Measurements from ENCODE around the gene LCE3A. TPM values are rescaled to one million over a fixed set of nuclear protein-coding genes. Genes with fewer than 3 reads are reported as not detected.

The LCE3A gene
- total and polyA plus RNA-seq, 2 of the 4 experiments (the other 2 are of a cell fraction), result not detected

DNA sequence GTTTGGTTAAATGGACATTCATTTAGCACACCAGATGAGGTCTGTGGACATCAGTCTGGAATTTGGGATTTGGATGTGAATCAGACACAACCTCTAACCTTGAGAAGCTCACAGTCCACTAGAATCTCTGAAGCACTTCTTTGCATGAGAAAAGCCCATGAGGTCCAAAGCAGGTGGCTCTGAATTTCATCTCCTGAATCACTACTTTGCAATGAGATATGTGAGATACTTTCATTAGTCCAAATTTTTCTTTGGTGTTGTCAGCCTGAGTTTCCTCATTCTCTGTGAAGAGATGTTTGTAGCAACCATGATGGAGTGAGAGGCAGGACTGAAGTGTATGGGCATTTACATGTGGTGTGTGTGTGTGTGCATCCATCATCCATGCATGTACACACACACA lies 23.8 kb upstream of the LCE3A start:
- H2AFZ ChIP-seq (replicated peaks; ENCODE audit: low read length, poor library complexity), result no peak overlapping the region
- H3K18ac ChIP-seq (ENCODE audit: low read depth, low read length), result no peak overlapping the region
- CTCF ChIA-PET, result interaction anchor here (0.5 kb wide), 1 partner anchor 7 kb away, joined by 3 read pairs; no protein-coding TSS in a partner anchor
- H4K8ac ChIP-seq (ENCODE audit: low read depth in 2 of 2, low read length in 2 of 2), result no peak overlapping the region
- DNase-seq, result no peak
- no peak overlapping the region for H3K27ac ChIP-seq (ENCODE audit: insufficient read depth, low read length)
- H4K20me1 ChIP-seq (ENCODE audit: insufficient read depth, low read length), result no peaks in the 10 kb centered on the region
- H3K4ac ChIP-seq (ENCODE audit: low read depth, low read length), result no peak overlapping the region
- no peak overlapping the region for H4K91ac ChIP-seq (ENCODE audit: insufficient read depth, low read depth, low read length)
- intact Hi-C loops (cut with micrococcal nuclease), result no loop called here
- H3K14ac ChIP-seq (replicated peaks; ENCODE audit: low read depth, low read length), result no peak overlapping the region
- no peak overlapping the region for H3K9ac ChIP-seq (ENCODE audit: low read depth, low read length)
- no peak overlapping the region for H2BK20ac ChIP-seq (ENCODE audit: low read depth, low read length)
- dilution Hi-C loops (cut with HindIII; ENCODE audit: low sequenced_read_pairs, unreplicated experiment), result no loop called here
- no peaks in the 10 kb centered on the region for H3K9me1 ChIP-seq (ENCODE audit: insufficient read depth, low read length)
- H3K4me3 ChIP-seq (ENCODE audit: insufficient read depth, low read depth, low read length), result no peak overlapping the region
- H3K36me3 ChIP-seq (ENCODE audit: control insufficient read depth, insufficient read depth, low read length), result no peaks in the 10 kb centered on the region
- no peak overlapping the region for H2BK5ac ChIP-seq (ENCODE audit: low read depth, low read length, poor library complexity, severe bottlenecking)
- no peaks in the 10 kb centered on the region for H3K9me3 ChIP-seq (ENCODE audit: control insufficient read depth, insufficient read depth, low read length)
- no peak for ATAC-seq (ENCODE audit: low read depth)
- no peak overlapping the region for H2AK5ac ChIP-seq (ENCODE audit: low read depth, low read length)
- no peak overlapping the region for H2AK9ac ChIP-seq (replicated peaks; ENCODE audit: low read depth, low read length, poor library complexity)
- no peak for TF ChIP-seq NFE2L2 (IDR thresholded peaks at IDR 0.05; ENCODE audit: low read depth, low read length)
- TF ChIP-seq POLR2A (IDR thresholded peaks at IDR 0.05; ENCODE audit: low read depth, low read length), result no peak
- TF ChIP-seq, protein P1, sequence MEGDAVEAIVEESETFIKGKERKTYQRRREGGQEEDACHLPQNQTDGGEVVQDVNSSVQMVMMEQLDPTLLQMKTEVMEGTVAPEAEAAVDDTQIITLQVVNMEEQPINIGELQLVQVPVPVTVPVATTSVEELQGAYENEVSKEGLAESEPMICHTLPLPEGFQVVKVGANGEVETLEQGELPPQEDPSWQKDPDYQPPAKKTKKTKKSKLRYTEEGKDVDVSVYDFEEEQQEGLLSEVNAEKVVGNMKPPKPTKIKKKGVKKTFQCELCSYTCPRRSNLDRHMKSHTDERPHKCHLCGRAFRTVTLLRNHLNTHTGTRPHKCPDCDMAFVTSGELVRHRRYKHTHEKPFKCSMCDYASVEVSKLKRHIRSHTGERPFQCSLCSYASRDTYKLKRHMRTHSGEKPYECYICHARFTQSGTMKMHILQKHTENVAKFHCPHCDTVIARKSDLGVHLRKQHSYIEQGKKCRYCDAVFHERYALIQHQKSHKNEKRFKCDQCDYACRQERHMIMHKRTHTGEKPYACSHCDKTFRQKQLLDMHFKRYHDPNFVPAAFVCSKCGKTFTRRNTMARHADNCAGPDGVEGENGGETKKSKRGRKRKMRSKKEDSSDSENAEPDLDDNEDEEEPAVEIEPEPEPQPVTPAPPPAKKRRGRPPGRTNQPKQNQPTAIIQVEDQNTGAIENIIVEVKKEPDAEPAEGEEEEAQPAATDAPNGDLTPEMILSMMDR (conservative IDR thresholded peaks at IDR 0.05; ENCODE audit: low read depth, low read length), result no peak
- no peak for TF ChIP-seq MAFK (IDR thresholded peaks at IDR 0.05; ENCODE audit: low read depth, low read length)
- TF ChIP-seq BHLHE40 (IDR thresholded peaks at IDR 0.05; ENCODE audit: low read depth, low read length), result no peak
- no peak for TF ChIP-seq MXI1 (IDR thresholded peaks at IDR 0.05; ENCODE audit: borderline replicate concordance, low read depth, low read length)
- no peak for TF ChIP-seq FOS (IDR thresholded peaks at IDR 0.05; ENCODE audit: low read depth, low read length)
- TF ChIP-seq RCOR1 (IDR thresholded peaks at IDR 0.05; ENCODE audit: insufficient replicate concordance, low read length), result no peak
- no peak for TF ChIP-seq CHD1 (IDR thresholded peaks at IDR 0.05; ENCODE audit: low read depth, low read length)
- TF ChIP-seq, protein P2, sequence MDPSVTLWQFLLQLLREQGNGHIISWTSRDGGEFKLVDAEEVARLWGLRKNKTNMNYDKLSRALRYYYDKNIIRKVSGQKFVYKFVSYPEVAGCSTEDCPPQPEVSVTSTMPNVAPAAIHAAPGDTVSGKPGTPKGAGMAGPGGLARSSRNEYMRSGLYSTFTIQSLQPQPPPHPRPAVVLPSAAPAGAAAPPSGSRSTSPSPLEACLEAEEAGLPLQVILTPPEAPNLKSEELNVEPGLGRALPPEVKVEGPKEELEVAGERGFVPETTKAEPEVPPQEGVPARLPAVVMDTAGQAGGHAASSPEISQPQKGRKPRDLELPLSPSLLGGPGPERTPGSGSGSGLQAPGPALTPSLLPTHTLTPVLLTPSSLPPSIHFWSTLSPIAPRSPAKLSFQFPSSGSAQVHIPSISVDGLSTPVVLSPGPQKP (IDR thresholded peaks at IDR 0.05; ENCODE audit: borderline replicate concordance, low read depth, low read length), result no peak
- TF ChIP-seq RAD21 (IDR thresholded peaks at IDR 0.05; ENCODE audit: low read length), result no peak
- TF ChIP-seq MAZ (IDR thresholded peaks at IDR 0.05; ENCODE audit: borderline replicate concordance, low read depth, low read length), result no peak
- TF ChIP-seq SMC3 (IDR thresholded peaks at IDR 0.05; ENCODE audit: low read depth, low read length), result no peak
- no peak for TF ChIP-seq CEBPB (IDR thresholded peaks at IDR 0.05; ENCODE audit: low read depth, low read length)
- TF ChIP-seq RFX5 (IDR thresholded peaks at IDR 0.05; ENCODE audit: low read depth, low read length), result no peak
- TF ChIP-seq, protein P3, sequence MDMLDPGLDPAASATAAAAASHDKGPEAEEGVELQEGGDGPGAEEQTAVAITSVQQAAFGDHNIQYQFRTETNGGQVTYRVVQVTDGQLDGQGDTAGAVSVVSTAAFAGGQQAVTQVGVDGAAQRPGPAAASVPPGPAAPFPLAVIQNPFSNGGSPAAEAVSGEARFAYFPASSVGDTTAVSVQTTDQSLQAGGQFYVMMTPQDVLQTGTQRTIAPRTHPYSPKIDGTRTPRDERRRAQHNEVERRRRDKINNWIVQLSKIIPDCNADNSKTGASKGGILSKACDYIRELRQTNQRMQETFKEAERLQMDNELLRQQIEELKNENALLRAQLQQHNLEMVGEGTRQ (IDR thresholded peaks at IDR 0.05; ENCODE audit: low read depth, low read length), result no peak
- H3K79me1 ChIP-seq (ENCODE audit: low read depth in 1 of 2, low read length in 2 of 2), result no peaks in the 10 kb centered on the region
- no peak overlapping the region for H2BK15ac ChIP-seq (ENCODE audit: low read depth, low read length)
- no peak overlapping the region for H3K4me2 ChIP-seq (ENCODE audit: low read depth, low read length)
- H3K27me3 ChIP-seq (ENCODE audit: control insufficient read depth, insufficient read depth, low read length), result no peaks in the 10 kb centered on the region
- no peak overlapping the region for H3K23ac ChIP-seq (ENCODE audit: low read depth, low read length)
- no TSS peak for BruUV-seq (replicated peaks)
- no peak overlapping the region for H4K5ac ChIP-seq (ENCODE audit: low read depth, low read length)
- POLR2A ChIA-PET (ENCODE audit: unreplicated experiment), result no interaction called here
- H3K4me1 ChIP-seq (ENCODE audit: control insufficient read depth, insufficient read depth, low read length), result no peaks in the 10 kb centered on the region
- in situ Hi-C loops (cut with MboI; ENCODE audit: low sequenced_read_pairs), result no loop called here
- no peak overlapping the region for H3K56ac ChIP-seq (ENCODE audit: extremely low read depth, insufficient read depth, low read length)
- H2BK120ac ChIP-seq (ENCODE audit: low read depth, low read length), result no peak overlapping the region
